B cell (primary cell): ENCODE results near the gene ARAP1. TPM values are rescaled to one million over a fixed set of nuclear protein-coding genes. Genes with fewer than 3 reads are reported as not detected.
A peak's percentile ranks its signal among the peaks of the same experiment; 100 is the strongest.

Experiments used
- ATAC-seq: fragments of 200-7000 bp; cut with Tn5 transposase; one replicate; pipeline ENCODE4 v1.10.0; 2021; ENCODE audit warnings: low read depth, mild to moderate bottlenecking, moderate number of reproducible peaks, moderate library complexity
- CTCF ChIA-PET: fragments of 350-600 bp; sonication (Branson Sonifier 250); formaldehyde crosslinking; loops from one replicate; lab custom pipeline; 2021; ENCODE audit warnings: antibody characterized with exemption, inconsistent platforms; lab: Charles Lee
- POLR2A ChIA-PET: fragments of 350-600 bp; sonication (Branson Sonifier 250); formaldehyde crosslinking; loops from one replicate; lab custom pipeline; 2021; ENCODE audit warnings: antibody characterized with exemption; lab: Charles Lee
- DNase-seq: peaks from one replicate; pipeline ENCODE4 v3.0.0; 2013
- H2AFZ ChIP-seq: 2 replicates; pipeline ENCODE4 v1.6.1; 2012; ENCODE audit warnings: mild to moderate bottlenecking, low read depth, low read length; ENCODE audit not compliant: insufficient read depth, poor library complexity, severe bottlenecking
- H3K27ac ChIP-seq, 2 donors: 1 replicate in 1 of 2; 2 replicates in 1 of 2; pipeline ENCODE4 v1.5.1; 2012 to 2013; ENCODE audit warnings: low read length in 2 of 2, mild to moderate bottlenecking in 2 of 2, moderate library complexity in 1 of 2
- H3K27me3 ChIP-seq, 4 experiments: fragments of 200-600 bp in 1 of 4; sonication (generic) in 1 of 4; replicated peaks in 1 of 4; 1 replicate in 2 of 4; 2 replicates in 2 of 4; pipeline versions ENCODE4 v1.6.1 to v1.7.0; 2013 to 2016; ENCODE audit warnings: low read length in 3 of 4, mild to moderate bottlenecking in 2 of 4, mixed read lengths in 1 of 4, moderate library complexity in 1 of 4; ENCODE audit not compliant: insufficient read depth in 4 of 4, control insufficient read depth in 3 of 4; ENCODE audit errors: control extremely low read depth in 1 of 4
- H3K36me3 ChIP-seq, 2 experiments: replicated peaks in 1 of 2; 1 replicate in 1 of 2; 2 replicates in 1 of 2; pipeline versions ENCODE4 v1.6.1 to v1.7.1; 2013; ENCODE audit warnings: low read length in 1 of 2; ENCODE audit not compliant: insufficient read depth in 2 of 2, control insufficient read depth in 1 of 2; ENCODE audit errors: control extremely low read depth in 1 of 2, extremely low read depth in 1 of 2
- H3K4me1 ChIP-seq, 2 donors: fragments of 200-600 bp in 1 of 2; sonication (generic) in 1 of 2; 1 replicate in 1 of 2; 2 replicates in 1 of 2; pipeline versions ENCODE4 v1.5.1 to v1.6.1; 2013 to 2017; ENCODE audit warnings: low read length in 2 of 2; ENCODE audit not compliant: control insufficient read depth in 2 of 2, insufficient read depth in 2 of 2
- H3K4me2 ChIP-seq: replicated peaks from 2 replicates; pipeline ENCODE3; 2012; ENCODE audit warnings: mild to moderate bottlenecking, low read depth, low read length; ENCODE audit not compliant: poor library complexity, severe bottlenecking
- H3K4me3 ChIP-seq, 5 experiments: fragments of 200-600 bp in 1 of 5; sonication (generic) in 1 of 5; 1 replicate in 3 of 5; 2 replicates in 2 of 5; pipeline versions ENCODE4 v1.5.1 to v1.7.0; 2011 to 2016; ENCODE audit warnings: low read length in 4 of 5, mild to moderate bottlenecking in 4 of 5, low read depth in 2 of 5, control low read depth in 1 of 5, moderate library complexity in 1 of 5; ENCODE audit not compliant: insufficient read depth in 1 of 5; ENCODE audit errors: control extremely low read depth in 1 of 5, extremely low read depth in 1 of 5
- H3K79me2 ChIP-seq: fragments of 200-600 bp; sonication (generic); one replicate; pipeline ENCODE4 v1.6.0; 2016; ENCODE audit warnings: low read length; ENCODE audit not compliant: control insufficient read depth, insufficient read depth
- H3K9ac ChIP-seq: fragments of 200-600 bp; sonication (generic); 2 replicates; pipeline ENCODE4 v1.6.1; 2017; ENCODE audit warnings: mild to moderate bottlenecking, low read length, moderate library complexity
- H3K9me3 ChIP-seq, 3 donors: one replicate each; pipeline versions ENCODE4 v1.6.1 to v1.7.1; 2013; ENCODE audit warnings: low read length in 2 of 3; ENCODE audit not compliant: control insufficient read depth in 2 of 3, insufficient read depth in 1 of 3; ENCODE audit errors: control extremely low read depth in 1 of 3
- H4K20me1 ChIP-seq: 2 replicates; pipeline ENCODE4 v1.6.0; 2012; ENCODE audit warnings: mild to moderate bottlenecking, low read length; ENCODE audit not compliant: insufficient read depth, control insufficient read depth, poor library complexity, severe bottlenecking
- H3K27ac Mint-ChIP-seq: one replicate; pipeline ENCODE4 v1.8.0; 2021; ENCODE audit warnings: mixed read lengths
- H3K27me3 Mint-ChIP-seq: one replicate; pipeline ENCODE4 v1.8.0; 2021; ENCODE audit warnings: mixed read lengths
- H3K4me1 Mint-ChIP-seq: one replicate; pipeline ENCODE4 v1.8.0; 2021; ENCODE audit warnings: mixed read lengths
- H3K4me3 Mint-ChIP-seq: one replicate; pipeline ENCODE4 v1.8.0; 2021; ENCODE audit warnings: mixed read lengths
- H3K9me3 Mint-ChIP-seq: one replicate; pipeline ENCODE4 v1.8.0; 2022; ENCODE audit warnings: mixed read lengths; ENCODE audit not compliant: insufficient read depth
- EZH2 ChIP-seq: IDR thresholded peaks from 2 replicates; pipeline ENCODE4 v1.6.1; 2012; ENCODE audit warnings: borderline replicate concordance, low read depth, mild to moderate bottlenecking, moderate library complexity, low read length; ENCODE audit not compliant: insufficient read depth, poor library complexity, severe bottlenecking
- WGBS: methylation state at CpG from one replicate; pipeline ENCODE4 v1.1.5; 2013; ENCODE audit warnings: missing lambda C conversion rate; ENCODE audit not compliant: insufficient coverage; 5-methylcytosine and 5-hydroxymethylcytosine counted together
- intact Hi-C: fragments of 100-400 bp; cut with micrococcal nuclease; formaldehyde crosslinking; loops from one replicate; pipeline ENCODE4 v1.10.0; 2022
- polyA plus RNA-seq: library from polyadenylated mRNA; depleted of rRNA; stranded (reverse); fragments of >200 nt; gene quantifications from 2 replicates; pipeline ENCODE4 v1.2.3, GENCODE V29; 2012
- total RNA-seq, 2 donors: library from RNA; stranded (reverse); fragments of 120-200 nt in 1 of 2; gene quantifications; 1 replicate in 1 of 2; 2 replicates in 1 of 2; pipeline versions ENCODE4 v1.2.3 to v1.2.4, GENCODE V29; 2013 to 2022
- TF ChIP-seq, protein P1 (sequence below): fragments of 200-600 bp; IDR thresholded peaks from one replicate; pipeline ENCODE4 v1.8.0; 2022; ENCODE audit warnings: antibody characterized with exemption, mild to moderate bottlenecking

Gene ARAP1
- total and polyA plus RNA-seq, 2 donors (not counting 1 experiment from before 2014, with no cell fraction given) = 143 to 242 TPM

DNA sequence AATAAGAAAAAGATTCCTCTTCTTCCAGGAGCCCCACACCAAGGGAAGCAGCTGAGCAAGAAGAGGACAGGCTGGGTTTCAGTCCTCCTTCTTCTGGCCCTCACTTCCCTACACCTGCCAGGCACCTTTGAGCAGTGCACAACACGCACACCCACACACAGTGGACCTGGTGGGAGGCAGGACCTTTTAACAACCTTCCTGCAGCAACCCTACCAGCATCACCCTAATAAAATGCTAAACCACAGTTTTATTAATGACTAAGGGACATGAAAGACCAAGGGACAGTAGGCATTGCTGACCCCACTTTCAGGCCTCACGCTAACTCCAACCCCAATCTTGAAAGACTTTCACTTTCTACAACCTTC is 12.2 kb downstream of the ARAP1 start:
- Histone ChIP-seq H4K20me1 (peaks cover 8% of the 10 kb centered on the region), H3K36me3 (no peaks in the 10 kb centered on the region), H3K27me3 (no peaks in the 10 kb centered on the region), H3K9me3 (no peaks in the 10 kb centered on the region), H3K4me3 (peak overlapping the region in 1 of 5 experiments; percentile 60), H3K9ac (peak overlapping the region; percentile 62), H3K4me1 (peaks cover 98 to 100% of the 10 kb centered on the region in 2 donors), H3K27ac (peak overlapping the region; percentile 97 to 99), H2AFZ (no peak overlapping the region), H3K79me2 (peaks cover 97% of the 10 kb centered on the region), H3K4me2 (peak overlapping the region; percentile 83)
- POLR2A ChIA-PET = interaction anchor here (0.6 to 2.2 kb wide), 6 partner anchors 8 to 76 kb away, joined by 3 to 7 read pairs (median 4); no protein-coding TSS in a partner anchor
- CTCF ChIA-PET = interaction anchor here (0.8 to 23.8 kb wide), 5 partner anchors 8 to 50 kb away, joined by 3 to 390 read pairs (median 8); partner anchors contain the start of gene STARD10
- DNase-seq = peak; percentile 59
- peak overlapping the region; percentile 86 for H3K4me3 Mint-ChIP-seq
- peaks cover 97% of the 10 kb centered on the region for H3K4me1 Mint-ChIP-seq
- H3K27ac Mint-ChIP-seq = peak overlapping the region; percentile 99
- no peak for ATAC-seq
- intact Hi-C loops = no loop called here
- H3K9me3 Mint-ChIP-seq = no peaks in the 10 kb centered on the region
- TF ChIP-seq, protein P1, sequence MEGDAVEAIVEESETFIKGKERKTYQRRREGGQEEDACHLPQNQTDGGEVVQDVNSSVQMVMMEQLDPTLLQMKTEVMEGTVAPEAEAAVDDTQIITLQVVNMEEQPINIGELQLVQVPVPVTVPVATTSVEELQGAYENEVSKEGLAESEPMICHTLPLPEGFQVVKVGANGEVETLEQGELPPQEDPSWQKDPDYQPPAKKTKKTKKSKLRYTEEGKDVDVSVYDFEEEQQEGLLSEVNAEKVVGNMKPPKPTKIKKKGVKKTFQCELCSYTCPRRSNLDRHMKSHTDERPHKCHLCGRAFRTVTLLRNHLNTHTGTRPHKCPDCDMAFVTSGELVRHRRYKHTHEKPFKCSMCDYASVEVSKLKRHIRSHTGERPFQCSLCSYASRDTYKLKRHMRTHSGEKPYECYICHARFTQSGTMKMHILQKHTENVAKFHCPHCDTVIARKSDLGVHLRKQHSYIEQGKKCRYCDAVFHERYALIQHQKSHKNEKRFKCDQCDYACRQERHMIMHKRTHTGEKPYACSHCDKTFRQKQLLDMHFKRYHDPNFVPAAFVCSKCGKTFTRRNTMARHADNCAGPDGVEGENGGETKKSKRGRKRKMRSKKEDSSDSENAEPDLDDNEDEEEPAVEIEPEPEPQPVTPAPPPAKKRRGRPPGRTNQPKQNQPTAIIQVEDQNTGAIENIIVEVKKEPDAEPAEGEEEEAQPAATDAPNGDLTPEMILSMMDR = no peak
- no peak for TF ChIP-seq EZH2
- WGBS = 0% methylated on average over 1 of the region's 2 CpGs
- H3K27me3 Mint-ChIP-seq = no peaks in the 10 kb centered on the region
